Measurements from ENCODE around the gene VPS39.

The VPS39 gene

DNA sequence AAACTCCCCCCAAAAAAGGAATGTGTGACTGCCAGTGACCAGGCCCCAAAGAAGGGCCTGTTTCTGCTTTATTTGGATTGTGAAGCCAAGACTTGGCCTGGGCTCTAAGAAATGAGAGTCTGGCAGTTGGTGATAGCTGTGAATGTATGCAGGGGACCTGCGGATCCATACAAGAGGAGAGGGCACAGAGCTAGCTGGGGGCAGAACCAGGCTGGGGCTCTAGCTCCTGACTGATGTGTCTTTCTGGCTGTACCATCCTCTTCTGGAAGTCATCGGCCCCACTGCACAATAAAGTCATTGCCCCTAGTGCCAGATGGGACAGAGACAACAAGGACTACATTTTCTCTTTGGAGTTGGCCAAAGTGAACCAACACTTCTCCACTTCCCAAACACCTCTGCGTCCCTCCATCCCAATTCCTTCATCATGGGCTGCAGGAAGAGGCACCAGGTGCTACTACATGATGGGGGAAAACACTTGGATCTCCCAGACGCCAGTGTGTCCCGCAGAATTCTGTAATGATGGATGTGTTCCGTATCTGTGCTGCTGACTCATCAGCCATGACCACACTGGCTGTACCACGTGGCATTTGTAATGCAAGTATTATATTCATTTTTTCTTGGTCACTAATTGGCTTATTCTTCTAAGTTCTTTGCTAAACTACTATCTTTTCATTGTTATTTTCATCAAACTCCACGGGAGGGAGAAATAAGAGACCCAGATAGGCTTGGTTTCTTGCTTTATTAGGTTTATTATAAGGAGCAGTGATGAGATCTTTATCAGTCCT is 49.9 kb downstream of the VPS39 start:
- no peak for DNase-seq (ENCODE audit: low read depth)

DNA sequence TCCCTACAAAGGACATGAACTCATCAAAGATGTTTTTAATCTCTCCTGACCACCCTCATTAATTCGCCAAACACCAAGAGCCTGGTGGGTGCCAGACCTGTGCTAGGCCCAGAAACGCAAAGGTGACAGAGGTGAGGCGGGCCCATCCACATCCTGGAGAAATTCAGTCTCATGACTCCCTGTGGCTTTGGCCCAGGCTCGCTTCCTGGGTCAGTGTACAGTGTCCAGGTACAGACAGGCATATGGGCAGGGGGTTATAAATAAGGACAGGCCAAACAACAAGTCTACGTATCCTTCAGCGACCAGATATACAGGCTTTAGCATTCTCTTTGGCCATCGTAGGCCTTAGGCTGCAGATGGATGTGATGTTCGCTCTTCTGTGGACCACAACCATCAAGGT is 50.7 kb downstream of the VPS39 start:
- DNase-seq (ENCODE audit: low read depth) = no peak

DNA sequence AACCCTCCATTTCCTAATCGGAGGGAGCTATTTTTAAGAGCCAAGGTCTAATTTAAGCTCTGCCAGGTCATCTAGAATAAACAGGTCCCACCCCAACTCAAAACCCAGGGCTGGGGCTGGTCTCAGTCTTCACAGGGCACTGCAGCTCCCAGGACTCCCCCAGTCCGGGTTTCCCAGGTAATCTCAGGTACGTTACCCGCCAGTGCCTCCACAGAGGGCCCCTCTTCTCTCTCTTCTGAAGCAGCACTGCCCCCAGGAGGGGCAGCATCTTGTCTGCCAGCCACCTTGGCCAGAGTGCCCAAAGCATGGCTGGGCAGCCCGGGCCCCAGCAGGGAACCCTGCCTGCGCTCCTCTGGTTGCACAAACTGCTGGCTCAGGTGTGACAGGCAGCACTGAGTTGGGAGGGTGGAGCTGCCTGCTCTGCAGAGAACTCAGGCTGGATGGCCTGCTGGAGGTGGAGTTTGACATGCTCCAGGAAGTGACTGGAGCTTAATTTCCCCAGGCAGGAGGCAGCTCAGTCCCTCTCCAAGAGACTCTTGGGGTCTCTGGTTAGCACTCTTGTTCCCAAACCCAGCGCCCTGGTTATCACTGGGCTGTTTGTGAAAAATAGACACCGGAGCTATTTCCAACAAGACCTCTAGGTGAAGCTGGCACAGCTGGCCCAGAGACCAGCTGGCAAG is 51.7 kb downstream of the VPS39 start, which contains the start of gene PLA2G4F:
Gene PLA2G4F (minus strand): TSS at position 394 of the 680 bp plus-strand sequence. CDS start 87 bp downstream, at position 307.
- no peak for DNase-seq (ENCODE audit: low read depth)

DNA sequence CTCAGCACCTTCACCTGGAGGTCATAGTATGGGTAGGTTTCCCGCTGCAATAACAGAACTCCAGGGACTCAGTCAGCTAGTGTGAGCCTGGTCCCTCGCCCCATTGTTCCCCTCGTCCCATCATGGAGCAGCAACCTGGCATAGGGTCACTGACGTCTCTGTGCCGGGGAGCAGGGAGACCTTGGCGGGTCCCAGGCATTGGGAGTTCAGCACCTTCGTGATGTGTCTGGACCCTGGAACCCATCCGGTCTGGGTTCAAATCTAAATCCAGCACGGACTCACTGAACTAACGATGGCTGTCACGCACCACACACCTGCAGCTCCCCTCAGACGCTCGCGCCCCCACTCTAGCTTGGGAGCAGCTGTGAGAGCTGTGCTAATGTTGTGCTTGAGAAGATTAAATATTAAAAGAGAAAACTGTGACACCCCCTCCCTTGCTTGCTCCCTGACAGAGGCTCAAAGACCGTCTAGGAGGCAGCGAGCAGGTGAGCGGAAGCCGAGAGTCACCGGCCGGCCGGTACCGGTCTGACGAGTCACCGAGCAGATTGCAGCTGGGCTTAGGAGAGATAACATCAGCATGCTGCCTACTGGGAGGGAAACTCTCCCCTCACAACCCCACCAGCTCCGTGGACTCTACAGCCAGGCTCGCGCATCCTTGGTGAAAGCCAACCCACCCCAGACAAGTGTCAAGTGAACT is 52.4 kb downstream of the VPS39 start:
- no peak for DNase-seq (ENCODE audit: low read depth)

DNA sequence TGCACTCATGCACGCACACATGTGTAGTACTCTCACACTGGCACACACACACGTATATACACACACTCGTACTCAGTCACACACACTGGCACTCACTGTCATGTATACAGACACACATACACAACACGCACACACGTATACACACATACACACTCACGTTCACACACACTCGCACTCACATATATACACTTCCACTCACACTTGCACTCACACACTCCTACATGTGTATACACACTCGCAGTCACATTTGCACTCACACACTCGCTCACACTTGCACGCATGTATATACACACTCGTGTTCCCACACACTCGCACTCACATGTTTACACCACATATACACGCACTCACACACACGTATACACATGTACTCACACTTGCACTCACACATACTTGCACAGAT is 53.1 kb downstream of the VPS39 start:
- no peak for DNase-seq (ENCODE audit: low read depth)

DNA sequence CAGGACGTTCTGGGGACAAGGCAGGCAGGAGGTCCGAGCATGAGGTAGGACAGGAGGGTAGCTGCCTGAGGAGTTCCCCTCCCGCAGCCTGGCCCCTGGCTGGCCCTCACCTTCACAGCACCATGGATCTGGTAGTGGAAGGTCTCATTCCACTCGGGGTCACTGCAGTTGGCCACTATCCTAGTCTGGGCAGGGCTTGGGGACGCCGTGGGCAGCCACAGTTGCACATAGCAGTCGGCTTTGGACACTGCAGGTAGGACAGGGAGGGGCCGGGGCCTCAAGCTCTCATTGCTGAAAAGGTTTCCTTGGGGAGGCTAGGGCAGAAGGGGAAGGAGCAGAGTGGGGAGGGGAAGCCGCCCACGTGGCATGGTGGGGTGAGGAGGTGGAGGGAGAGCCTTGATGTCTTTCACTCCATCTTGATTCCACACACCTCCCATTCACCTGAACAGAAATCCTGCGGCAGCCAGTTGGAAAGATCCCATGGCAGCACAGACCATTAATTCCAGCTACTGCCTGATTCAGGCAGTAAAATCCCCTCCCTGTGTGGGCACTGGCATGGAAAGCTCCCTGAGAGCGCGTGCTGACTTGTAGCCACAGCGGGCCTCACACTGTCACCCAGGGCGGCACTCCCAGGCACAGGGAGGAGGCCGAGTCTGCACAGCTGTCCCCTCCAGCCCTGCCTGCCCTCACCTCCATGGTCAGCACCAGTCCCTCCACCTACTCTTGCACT is 53.7 kb downstream of the VPS39 start:
- no peak for DNase-seq (ENCODE audit: low read depth)

DNA sequence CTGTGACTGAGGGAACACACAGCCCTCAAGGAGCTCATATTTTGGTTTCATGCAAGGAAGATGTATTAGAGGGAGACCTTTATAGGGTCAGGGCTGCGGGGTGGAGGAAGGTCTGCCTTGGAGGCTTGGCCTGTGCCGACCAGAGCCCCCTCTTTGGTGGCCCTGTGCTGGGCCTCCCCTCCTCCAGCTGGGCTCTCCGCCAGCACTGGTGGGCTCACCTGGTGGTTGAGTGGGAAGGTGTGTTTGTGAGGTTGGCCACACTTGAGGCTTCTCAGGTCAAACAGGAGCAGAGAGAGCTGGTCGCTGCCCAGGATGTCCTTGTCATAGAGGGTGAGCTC is 54.3 kb downstream of the VPS39 start:
- DNase-seq (ENCODE audit: low read depth) = no peak

DNA sequence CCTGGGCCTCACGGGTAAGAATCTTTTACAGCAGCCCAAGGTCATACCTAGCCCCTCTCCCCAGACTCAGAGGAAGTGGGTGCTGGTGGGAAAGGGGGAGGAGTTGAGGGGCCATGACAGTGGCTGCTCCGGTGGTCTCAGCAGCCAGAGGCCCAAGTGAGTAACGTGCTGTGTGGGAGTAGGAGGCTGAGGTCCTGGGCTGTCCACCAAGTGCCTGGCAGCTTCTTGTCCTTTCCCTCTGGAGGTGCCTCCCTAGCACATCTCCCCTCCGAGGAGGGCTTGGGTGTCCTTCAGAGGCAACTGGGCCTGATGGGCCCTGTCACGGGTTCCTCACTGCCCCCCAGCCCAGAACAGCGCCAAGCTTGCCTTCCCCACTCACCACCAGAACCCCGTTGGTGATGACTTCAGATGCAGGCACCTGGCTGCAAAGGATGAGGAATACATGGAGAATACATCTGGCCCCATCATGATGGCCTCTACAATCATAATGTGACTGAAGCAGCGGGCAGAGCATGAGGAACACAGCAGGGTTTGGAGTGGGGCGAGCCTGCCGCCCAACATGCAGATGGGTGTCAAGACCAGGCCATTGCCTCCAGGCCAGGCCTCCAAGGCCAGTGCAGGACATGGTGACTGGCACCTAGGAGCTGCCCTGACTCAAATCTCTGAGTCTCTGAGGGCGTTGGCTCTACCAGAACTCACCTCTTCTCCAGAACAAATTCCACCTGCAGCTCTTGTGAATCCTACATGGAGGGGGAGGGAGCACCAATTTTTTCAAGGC is 55.0 kb downstream of the VPS39 start:
- no peak for DNase-seq (ENCODE audit: low read depth)

DNA sequence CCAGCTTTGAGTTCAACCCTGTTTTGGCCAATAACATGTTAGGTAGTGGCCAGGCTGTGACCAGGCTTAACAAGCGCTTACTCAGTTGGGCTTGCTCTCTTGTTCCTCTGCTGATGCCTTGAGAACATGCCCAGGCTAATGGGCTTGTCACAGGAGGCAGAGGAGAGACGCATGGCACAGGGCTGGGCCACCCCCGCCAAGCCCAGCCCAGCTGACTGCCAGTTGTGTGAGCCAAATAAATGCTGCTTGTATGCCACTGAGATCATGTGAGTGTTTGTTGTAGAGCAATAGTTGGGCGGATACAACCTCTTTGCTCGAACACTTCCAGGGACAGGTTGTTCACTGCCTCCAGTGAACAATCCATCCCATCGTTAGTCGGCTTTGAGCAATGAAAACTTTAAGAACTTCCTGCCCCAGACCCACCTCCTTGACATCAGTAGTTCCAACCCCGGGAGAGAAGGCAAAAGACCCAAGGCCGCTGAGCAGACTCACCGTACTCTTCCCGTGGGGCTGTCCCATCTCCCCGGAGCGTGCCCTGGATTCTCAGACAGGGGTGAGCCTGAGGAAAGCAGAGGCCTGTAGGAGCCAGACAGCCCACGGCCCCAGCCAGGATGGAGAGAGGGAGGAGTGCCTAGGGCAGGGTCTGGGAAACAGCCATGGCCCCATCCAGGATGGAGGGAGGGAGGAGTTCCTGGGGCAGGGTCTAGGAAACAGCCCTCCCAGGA is 55.7 kb downstream of the VPS39 start:
- DNase-seq (ENCODE audit: low read depth) = no peak

DNA sequence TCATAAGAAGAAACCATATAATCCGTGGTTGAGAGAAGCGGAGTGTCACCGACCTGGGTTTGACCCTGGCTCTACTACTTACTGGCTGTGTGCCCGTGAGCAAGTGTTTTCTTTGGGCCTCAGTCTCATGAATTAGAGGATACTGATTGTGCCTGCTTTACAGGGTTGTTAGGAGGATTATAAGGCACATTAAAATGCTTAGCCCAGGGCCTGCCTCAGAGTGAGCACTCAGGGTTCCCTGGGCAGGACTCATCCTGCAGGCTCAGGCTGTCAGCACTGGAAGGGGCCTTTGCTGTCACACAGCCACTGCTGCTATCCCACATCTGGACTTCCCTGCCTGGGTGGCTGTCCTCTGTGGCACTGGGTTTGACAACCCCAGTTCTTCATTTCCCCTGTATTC is 56.4 kb downstream of the VPS39 start:
- DNase-seq (ENCODE audit: low read depth) = no peak

DNA sequence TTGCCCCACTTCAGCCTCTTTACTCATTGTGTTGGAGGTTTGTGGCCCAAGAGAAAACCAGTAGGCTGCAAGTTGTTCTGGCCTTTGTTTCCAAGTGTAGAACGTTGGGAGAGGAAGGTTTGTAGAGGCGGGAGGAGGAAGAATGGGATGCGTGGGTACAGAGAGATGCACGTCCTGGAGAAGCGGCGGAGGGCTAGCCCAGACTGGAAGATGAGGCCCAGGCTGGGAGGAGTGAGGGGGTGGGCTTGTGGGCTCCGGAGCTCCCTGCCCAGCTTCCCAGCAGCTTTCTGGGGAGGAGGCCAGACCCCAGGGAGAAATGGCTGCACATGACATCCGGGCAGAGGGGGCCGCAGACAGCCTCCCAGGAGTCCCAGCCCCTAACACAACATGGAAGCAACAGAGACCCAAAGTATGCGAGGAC is 57.0 kb downstream of the VPS39 start:
- DNase-seq (ENCODE audit: low read depth) = no peak

DNA sequence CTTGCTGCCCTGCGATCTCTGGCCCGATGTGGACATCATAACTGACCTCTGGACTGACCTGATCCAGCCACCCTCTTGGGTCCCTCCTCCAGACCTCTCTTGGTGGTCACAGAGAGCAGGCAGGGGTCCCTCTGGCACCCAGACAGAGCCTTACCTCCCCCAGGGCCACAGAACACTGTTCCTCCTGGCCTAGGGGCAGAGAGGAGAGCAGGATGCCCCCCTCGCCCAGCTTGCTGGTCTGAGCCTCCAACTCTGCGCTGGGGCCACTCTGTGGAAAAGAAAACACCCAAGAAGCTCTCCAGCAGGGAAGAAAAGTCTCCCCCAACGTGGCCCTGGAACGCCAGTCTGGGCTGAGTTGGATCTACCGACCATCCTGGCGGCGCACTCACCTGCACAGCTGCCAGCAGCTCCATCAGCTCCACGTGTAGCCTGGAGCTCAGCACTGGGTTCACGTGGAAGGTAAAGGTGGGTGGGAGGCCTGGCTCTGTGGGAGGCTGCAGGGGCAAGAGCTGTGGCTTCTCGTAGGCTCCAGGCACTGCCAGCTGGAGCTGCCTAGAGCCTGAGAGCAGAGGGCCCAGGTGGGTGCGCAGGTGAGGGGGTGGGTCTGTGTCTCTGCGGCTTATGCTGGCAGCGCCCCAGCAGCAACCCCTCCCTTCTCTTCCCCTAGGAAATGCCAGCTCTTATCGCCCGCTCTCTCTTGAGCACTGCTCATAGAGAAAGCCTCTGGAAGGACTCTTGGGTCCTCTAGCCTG is 57.7 kb downstream of the VPS39 start:
- no peak for DNase-seq (ENCODE audit: low read depth)

DNA sequence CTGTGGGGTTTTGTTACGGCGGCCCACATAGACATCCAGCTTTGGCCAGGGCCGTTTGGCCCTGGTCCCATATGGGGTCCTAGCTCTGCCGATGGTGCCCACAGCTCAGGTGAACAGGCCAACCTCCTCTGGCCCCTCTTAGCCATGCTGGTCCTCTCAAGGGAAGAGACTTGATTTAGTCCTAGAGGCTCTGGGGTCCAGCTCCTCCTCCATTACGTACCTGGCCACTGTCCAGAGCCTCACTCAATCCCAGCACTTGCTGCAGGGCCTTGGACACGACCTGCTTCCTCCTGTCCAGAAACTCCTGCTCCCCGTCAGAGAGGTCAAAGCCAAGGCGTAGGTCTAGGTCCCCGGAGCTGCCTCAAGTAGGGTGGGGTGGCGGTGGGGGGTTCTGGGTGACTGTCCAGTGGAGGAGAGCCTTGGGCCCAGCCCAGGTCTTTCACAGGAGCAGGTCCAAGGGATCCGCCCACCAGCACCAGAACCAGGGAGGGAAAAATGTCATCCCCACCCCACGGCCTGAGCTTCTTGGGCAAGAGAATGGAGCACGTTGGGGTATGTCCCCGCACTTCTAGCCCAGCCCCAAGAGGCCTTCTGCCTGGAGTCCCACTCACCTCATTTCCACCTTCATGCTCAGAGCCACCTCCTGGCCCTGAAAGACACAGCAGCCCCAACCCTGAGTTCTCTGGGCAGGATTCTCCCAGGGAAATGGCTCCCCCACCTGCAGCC is 58.4 kb downstream of the VPS39 start:
- DNase-seq (ENCODE audit: low read depth) = no peak

DNA sequence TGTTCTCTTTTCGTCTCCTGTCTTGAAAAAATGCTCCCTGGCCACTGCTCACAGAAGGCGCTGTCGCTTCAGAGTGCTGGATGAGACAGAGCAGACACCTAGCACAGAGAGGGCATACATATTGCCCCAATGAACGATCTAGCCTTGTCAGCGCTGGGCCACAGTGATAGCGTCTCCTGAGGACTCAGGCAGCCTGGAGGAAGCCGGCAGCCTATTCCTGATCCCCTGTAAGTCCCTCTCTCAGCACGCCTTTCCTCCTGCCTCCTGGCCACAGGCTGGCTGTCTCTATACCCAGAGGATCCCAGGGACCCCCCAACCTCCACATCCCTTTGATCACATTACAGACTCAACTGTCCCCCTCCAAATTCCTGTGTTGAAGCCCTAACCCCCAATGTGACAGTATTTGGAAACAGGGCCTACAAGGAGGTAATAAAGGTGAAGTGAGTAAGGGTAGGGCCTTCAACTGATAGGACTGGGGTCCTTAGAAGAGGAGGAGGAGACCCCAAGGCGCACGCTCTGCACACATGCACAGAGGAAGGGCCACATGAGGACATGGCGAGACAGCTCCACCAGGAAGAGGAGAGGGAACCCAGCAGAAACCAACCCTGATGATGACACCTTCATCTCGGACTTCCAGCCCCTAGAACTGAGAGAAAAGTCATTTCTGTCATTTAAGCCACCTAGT is 59.2 kb downstream of the VPS39 start:
- DNase-seq (ENCODE audit: low read depth) = no peak

DNA sequence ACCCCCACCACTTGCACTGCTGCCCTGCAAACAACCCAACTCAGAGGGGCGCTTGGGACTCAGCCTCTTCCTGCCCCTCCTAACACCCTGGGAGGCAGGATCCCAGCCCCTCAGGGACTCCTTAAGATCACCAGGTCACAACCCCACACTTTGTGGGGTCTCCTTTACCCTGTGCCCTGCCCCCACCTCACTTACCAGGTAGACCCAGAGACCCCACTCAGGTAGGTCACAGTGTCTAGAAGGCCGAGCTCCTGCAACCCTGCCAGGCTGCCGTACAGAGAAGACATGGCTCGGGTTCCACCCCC is 60.7 kb downstream of the VPS39 start:
- no peak for DNase-seq (ENCODE audit: low read depth)

DNA sequence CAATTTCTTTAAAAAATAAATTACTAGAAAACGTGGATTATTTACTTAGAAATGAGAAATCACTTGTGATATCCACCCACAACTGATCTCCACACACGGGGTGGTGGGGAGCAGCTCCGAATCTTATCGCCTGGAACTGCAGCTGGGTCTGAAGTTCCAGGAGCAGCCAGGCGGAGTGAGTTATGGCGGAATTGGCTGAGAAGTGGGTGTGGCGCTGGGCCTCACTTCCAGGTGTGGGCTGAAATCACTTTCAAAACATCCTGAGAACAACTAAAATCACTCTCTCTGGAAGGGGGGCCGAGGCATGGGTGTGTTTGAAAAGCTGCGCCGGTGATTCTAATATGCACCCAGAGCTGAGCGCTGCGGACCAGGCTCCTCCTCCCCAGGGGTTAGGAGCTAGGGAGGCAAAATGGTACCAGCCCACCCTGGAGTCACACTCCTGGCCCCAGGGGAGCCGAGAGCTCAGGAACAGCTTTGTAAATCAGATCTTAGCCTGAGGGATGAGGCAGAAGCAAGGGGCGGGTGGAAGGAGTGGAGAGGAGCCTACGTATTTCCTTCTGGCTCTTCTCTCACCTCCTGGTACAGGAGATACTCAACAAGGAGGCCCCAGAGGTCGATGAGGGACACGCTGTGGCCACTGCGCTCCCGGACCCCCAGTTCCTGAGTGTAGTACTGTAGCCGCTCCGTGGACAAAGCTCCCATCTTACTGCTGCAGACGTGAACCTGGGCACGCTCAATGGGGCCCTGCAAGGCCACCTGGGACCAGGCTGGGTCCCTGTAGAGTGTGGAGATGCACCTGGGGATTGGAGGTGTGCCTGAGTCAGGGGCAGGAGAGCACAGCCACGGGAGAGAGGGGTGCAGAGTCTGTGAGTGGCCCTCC is 61.3 kb downstream of the VPS39 start:
- no peak for DNase-seq (ENCODE audit: low read depth)

DNA sequence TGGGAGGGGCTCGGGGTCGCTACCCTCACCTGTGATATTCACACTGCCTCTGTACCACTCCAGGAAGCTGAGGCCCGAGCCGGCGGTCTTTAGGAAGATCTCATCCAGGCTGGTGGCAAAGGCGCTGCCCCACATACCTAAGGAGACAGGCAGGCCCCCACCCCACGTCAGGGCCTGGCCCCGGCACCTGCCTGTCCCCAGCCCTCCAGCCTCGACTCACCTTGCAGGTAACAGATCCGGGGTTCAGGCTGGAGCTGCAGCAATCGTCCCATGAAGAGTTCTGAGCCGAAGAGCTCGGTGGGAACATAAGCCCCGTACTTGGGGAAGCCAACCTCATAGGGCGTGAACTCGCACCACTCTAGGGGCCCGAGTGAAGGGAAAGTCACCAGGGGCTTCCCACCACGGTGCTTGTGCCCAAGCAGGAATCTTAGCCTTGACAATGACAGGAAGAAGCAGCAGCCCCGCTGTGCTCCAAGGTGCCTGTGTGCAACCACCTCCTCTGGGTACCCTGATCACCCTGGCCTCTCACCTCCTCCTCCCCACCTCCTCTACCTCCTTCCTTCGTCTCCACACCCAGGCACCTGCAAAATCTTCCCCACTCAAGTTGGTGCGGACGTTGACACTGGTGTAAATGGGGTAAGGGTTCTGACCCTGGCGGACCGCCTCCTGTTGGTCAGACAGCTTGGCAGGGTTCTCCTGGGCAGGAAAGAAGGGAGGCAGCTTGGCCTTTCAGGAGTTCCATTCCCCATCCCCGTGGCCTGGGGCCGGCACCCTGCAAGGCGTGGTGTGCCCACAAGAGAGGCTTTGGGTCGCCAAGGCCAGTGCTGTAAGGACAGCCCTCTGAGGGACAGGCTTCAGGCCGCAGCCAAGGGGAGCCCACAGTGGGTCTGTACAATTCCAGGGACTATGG is 62.3 kb downstream of the VPS39 start:
- DNase-seq (ENCODE audit: low read depth) = no peak
